Lower lobe of right lung (tissue), 2 donors: ENCODE results near the gene LRIG1. TPM values are rescaled to one million over a fixed set of nuclear protein-coding genes. Genes with fewer than 3 reads are reported as not detected.

Experiments used
- ATAC-seq, 2 donors: fragments of 200-7000 bp; cut with Tn5 transposase; one replicate each; pipeline ENCODE4 v1.9.1; 2020 to 2022; ENCODE audit warnings: mild to moderate bottlenecking in 2 of 2, moderate library complexity in 2 of 2
- DNase-seq: peaks from one replicate; pipeline ENCODE4 v3.0.0-alpha.2; 2020
- H3K27ac ChIP-seq: fragments of 200-600 bp; one replicate; pipeline ENCODE4 v1.8.0; 2022
- H3K27me3 ChIP-seq: fragments of 200-600 bp; one replicate; pipeline ENCODE4 v1.8.0; 2022; ENCODE audit warnings: low read depth
- H3K36me3 ChIP-seq: fragments of 200-600 bp; one replicate; pipeline ENCODE4 v1.8.0; 2022; ENCODE audit warnings: mild to moderate bottlenecking
- H3K4me1 ChIP-seq: fragments of 200-600 bp; one replicate; pipeline ENCODE4 v1.8.0; 2022
- H3K4me3 ChIP-seq: fragments of 200-600 bp; one replicate; pipeline ENCODE4 v1.8.0; 2022; ENCODE audit warnings: mild to moderate bottlenecking
- H3K9me3 ChIP-seq: fragments of 200-600 bp; one replicate; pipeline ENCODE4 v1.8.0; 2022
- intact Hi-C: fragments of 100-400 bp; cut with DNase I; formaldehyde crosslinking; loops from one replicate; pipeline ENCODE4 v1.11.0; 2022
- total RNA-seq: library from RNA; stranded (reverse); fragmentation: NEBNext Ultra II Directional; extraction: Animal tissue kit (Norgen Biotek cat#: 25700); gene quantifications from one replicate; pipeline ENCODE4 v1.2.1, GENCODE V29; 2021
- TF ChIP-seq, protein P1 (sequence below): fragments of 200-600 bp; IDR thresholded peaks from one replicate; pipeline ENCODE4 v1.8.0; 2022; ENCODE audit warnings: antibody characterized with exemption, mild to moderate bottlenecking
- donor health status: DM: no; HTN: yes; CAD: no; lungs with severe emphysema.

Gene LRIG1
- total RNA-seq, 1 donor from 2014 or later = 54.2 TPM

DNA sequence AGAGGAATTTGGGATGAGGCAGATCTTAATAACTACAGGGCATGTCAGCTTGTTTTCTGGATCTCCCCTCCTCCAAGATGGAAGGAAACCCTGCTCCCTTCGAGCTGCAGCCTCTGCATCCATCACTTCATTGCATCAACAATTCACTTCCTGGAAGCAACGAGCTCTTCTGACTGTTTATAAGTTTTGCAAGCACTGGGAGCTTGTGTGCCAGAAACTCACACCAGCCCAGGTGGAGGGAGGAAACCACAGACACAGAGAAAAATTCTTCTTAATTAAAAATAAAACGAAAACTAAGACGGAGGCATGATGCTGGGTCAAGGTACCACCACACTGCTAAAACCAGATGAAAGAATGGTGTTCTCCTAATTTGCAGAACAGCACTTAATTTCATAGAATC lies 10.6 kb downstream of the LRIG1 start:
- DNase-seq = no peak
- H3K4me3 ChIP-seq = peak overlapping the region; percentile 3
- intact Hi-C loops = no loop called here

DNA sequence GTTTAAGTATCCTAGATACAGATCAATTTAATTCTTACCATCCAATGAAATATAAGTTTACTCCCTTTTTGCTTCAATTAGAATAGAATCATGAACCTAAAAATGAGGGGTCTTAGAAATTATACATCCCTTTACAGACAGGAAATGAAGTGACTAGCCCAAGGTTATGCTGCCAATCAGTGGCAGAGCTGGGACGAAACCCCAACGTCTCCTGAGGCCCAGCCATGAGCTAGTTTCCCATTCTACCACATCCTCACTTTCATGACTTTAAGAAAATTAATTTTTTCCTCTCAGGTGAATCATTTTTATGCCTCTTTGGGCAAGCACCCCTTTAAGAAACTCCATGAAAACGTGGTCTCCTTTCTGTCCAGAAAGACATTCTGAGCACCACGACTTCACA lies 11.2 kb downstream of the LRIG1 start:
- Histone ChIP-seq H3K27ac (peak overlapping the region; percentile 38), H3K9me3 (no peaks in the 10 kb centered on the region), H3K27me3 (no peaks in the 10 kb centered on the region), H3K36me3 (no peaks in the 10 kb centered on the region), H3K4me1 (peaks cover 89% of the 10 kb centered on the region), H3K4me3 (no peak overlapping the region)
- TF ChIP-seq, protein P1, sequence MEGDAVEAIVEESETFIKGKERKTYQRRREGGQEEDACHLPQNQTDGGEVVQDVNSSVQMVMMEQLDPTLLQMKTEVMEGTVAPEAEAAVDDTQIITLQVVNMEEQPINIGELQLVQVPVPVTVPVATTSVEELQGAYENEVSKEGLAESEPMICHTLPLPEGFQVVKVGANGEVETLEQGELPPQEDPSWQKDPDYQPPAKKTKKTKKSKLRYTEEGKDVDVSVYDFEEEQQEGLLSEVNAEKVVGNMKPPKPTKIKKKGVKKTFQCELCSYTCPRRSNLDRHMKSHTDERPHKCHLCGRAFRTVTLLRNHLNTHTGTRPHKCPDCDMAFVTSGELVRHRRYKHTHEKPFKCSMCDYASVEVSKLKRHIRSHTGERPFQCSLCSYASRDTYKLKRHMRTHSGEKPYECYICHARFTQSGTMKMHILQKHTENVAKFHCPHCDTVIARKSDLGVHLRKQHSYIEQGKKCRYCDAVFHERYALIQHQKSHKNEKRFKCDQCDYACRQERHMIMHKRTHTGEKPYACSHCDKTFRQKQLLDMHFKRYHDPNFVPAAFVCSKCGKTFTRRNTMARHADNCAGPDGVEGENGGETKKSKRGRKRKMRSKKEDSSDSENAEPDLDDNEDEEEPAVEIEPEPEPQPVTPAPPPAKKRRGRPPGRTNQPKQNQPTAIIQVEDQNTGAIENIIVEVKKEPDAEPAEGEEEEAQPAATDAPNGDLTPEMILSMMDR = no peak
- no peak for ATAC-seq
- no peak for DNase-seq
- intact Hi-C loops = no loop called here

More for the DNA sequence above, 10.6 kb downstream of the LRIG1 start:
- Histone ChIP-seq H3K4me1 (peaks cover 89% of the 10 kb centered on the region), H3K27ac (peak overlapping the region; percentile 38), H3K9me3 (no peaks in the 10 kb centered on the region), H3K36me3 (no peaks in the 10 kb centered on the region), H3K27me3 (no peaks in the 10 kb centered on the region)
- ATAC-seq = peak; percentile 46 to 61
- TF ChIP-seq, protein P1 = no peak

DNA sequence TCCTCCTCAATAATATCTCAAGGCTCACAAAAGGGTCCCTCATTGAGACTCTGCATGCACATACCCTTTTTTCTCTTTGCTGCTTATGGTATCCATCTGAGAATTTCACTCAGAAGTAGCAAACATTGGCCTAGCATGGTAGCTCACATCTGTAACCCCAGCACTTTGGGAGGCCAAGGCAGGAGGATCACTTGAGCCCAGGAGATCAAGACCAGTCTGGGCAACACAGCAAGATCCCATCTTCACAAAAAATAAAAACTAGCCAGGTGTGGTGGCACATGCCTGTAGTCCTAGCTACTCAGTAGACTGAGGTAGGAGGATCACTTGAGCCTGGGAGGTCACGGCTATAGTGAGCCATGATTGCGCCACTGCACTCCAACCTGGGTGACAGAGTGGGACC lies 11.7 kb downstream of the LRIG1 start:
- no peak overlapping the region for H3K27ac ChIP-seq

DNA sequence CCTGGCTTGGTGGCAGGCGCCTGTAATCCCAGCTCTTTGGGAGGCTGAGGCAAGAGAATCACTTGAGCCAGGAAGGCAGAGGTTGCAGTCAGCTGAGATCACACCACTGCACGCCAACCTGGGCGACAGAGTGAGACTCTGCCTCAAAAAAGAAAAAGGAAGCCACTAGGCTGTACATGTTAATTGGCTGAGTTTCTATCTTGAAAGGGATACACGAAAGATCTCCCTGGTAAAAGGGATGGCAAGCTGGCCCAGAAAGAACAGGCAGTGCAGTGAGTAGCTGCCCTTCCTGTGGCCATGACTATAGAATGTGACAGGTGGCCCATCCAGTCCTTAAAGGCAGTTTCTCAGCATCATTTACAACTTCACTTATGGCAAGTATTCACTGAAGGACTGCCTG lies 12.3 kb downstream of the LRIG1 start:
- Histone ChIP-seq H3K9me3 (no peaks in the 10 kb centered on the region), H3K36me3 (no peaks in the 10 kb centered on the region), H3K4me3 (no peak overlapping the region), H3K27ac (no peak overlapping the region), H3K27me3 (no peaks in the 10 kb centered on the region), H3K4me1 (peaks cover 89% of the 10 kb centered on the region)
- ATAC-seq (no peak), DNase-seq (no peak)
- TF ChIP-seq, protein P1 = no peak
- intact Hi-C loops = no loop called here

More for the DNA sequence above, 11.7 kb downstream of the LRIG1 start:
- ATAC-seq = no peak
- H3K27me3 ChIP-seq = no peaks in the 10 kb centered on the region
- no peak overlapping the region for H3K4me3 ChIP-seq
- TF ChIP-seq, protein P1 = no peak
- no peak for DNase-seq
- no peaks in the 10 kb centered on the region for H3K36me3 ChIP-seq
- intact Hi-C loops = no loop called here
- peaks cover 89% of the 10 kb centered on the region for H3K4me1 ChIP-seq
- no peaks in the 10 kb centered on the region for H3K9me3 ChIP-seq

DNA sequence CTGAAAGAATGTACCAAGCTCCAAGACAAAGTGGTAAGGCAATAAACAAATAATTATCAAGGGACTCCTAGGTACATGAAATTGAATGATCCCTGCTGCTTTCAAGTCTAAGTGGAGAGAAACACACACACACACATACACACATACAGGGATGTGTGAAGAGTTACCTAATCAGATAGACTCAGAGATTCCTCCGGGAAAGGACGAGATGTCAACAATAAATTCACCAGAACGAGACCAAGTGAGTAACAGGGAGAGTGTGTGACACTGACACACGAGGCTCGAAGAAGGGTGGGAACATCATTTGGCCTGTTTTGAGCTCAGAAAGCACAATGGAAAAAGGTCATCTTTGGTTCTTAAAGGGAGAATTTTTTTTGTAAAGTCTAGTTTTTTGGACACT lies 13.4 kb downstream of the LRIG1 start:
- no peaks in the 10 kb centered on the region for H3K27me3 ChIP-seq
- H3K4me1 ChIP-seq = peaks cover 89% of the 10 kb centered on the region
- TF ChIP-seq, protein P1 = no peak
- no peaks in the 10 kb centered on the region for H3K36me3 ChIP-seq
- peak overlapping the region; percentile 14 for H3K27ac ChIP-seq
- intact Hi-C loops = no loop called here
- ATAC-seq (no peak), DNase-seq (no peak)
- H3K9me3 ChIP-seq = no peaks in the 10 kb centered on the region
- no peak overlapping the region for H3K4me3 ChIP-seq

DNA sequence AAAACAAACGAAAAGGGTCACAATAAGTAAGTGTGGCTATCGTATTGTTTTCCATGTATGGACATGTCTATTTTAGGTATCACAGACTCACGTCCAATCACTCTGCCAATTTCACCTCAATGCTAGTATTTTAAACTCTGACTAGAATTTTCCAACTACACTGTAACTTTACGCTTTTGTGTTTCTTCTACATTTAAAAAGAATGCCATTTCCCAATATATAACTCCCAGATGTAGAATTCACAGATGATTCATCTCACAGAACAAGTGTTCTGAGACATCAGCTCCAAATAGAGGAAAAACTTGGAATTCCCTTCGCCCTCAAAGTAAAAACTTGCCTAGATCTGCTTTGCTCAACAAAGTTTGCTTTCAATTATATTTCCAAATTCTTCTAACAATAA lies 14.2 kb downstream of the LRIG1 start:
- Histone ChIP-seq H3K27ac (peak overlapping the region; percentile 48), H3K4me1 (peaks cover 91% of the 10 kb centered on the region)

More for the DNA sequence above, 14.2 kb downstream of the LRIG1 start:
- no peak for ATAC-seq
- Histone ChIP-seq H3K27me3 (no peaks in the 10 kb centered on the region), H3K4me3 (no peak overlapping the region), H3K9me3 (no peaks in the 10 kb centered on the region), H3K36me3 (no peaks in the 10 kb centered on the region)
- DNase-seq = no peak
- TF ChIP-seq, protein P1 = no peak
- intact Hi-C loops = no loop called here
